SK-MEL-5 (cell line): ENCODE data around the gene NAALADL2. TPM values are rescaled to one million over a fixed set of nuclear protein-coding genes. Genes with fewer than 3 reads are reported as not detected.

Source experiments
- DNase-seq: peaks from one replicate; pipeline ENCODE4 v3.0.0-alpha.2; 2016; ENCODE audit warnings: low read depth, low spot score
- in situ Hi-C: cut with HindIII; loops from 2 replicates; pipeline ENCODE4 v1.10.0; 2016; ENCODE audit warnings: low sequenced_read_pairs, high pct_unique_total_duplicates, low pct_unique_long_range_greater_than_20kb
- total RNA-seq: library from RNA; depleted of rRNA; stranded (reverse); fragments of >200 nt; shearing (Covaris generic); gene quantifications from 2 replicates; pipeline ENCODE4 v1.2.3, GENCODE V29; 2014

Gene NAALADL2
- total RNA-seq, 1 experiment from 2014 or later = 2.9 TPM

- no peak for DNase-seq
These were observed 833.1 kb downstream of the NAALADL2 start for GRCh38 chr3:175692256-175692655.

DNA sequence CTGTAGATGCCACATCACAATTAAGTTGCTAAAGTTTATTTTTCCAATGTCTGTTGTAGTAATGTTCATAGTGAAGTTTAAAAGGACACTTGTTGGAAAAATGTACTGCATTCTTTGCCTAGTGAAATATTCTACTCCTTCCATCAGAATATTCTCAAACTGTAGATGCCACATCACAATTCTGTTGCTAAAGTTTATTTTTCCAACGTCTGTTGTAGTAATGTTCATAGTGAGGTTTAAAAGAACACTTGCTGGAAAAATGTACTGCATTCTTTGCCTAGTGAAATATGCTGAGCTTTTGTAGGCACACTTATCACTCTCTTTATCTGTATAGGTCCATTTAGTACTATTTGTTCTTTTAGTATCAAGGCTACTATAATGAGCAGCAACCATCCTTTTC, 836.1 kb downstream of the NAALADL2 start:
- DNase-seq = no peak
- in situ Hi-C loops = no loop called here

More at GRCh38 chr3:175692256-175692655, 833.1 kb downstream of the NAALADL2 start:
- in situ Hi-C loops = no loop called here

DNA sequence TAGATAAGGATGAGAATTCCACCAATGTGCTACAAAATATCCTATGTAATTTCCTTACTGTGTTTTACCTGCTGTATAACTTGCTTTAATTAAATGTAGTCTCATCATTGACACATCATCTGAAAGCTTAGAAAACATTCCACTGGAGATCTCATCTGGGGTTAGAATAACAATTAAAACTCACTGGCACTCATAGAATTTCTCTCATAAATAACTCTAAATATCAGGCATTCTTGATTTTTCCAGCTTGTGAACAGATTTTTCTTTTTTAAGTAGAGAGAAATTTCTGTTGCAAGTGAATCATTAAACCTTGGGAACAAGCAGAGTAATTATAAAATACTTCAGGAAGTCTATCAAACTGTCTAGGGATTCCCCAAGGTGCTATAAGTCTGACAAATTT, 843.8 kb downstream of the NAALADL2 start:
- in situ Hi-C loops = no loop called here

DNA sequence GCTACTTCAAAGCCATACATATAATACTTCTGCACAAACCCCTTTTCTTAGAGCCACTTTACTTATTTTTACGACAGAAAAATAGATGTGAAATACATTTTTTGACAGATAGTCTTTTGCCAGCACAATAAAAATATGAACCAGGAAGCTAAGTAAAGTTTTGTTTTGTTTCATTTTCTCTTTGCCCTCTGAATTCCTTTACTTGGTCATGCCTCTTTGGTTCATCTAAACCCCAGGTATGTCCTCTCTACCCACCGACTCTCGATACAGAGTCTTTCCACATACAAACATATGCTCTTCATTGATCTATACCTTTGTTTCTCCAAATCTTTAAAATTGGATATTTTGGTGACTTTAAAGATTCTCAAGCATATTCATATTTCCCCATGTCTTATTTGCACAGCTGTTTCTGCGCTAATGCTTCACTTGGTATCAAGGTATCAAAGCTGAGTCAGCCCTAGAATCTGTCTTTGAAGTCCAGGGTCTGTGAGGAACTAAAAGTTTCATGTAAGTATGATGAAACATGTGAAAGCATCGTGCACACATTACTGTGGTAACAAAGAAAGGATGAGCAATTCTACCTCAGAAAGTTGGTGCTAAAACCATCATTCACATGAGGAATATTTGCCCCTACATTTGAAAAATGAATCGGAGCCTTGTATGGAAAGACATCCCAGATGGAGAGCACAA, 845.4 kb downstream of the NAALADL2 start:
- DNase-seq = no peak
- in situ Hi-C loops = no loop called here

More for the DNA sequence above, 843.8 kb downstream of the NAALADL2 start:
- DNase-seq = no peak

- no peak for DNase-seq
- in situ Hi-C loops = no loop called here
These were observed 854.1 kb downstream of the NAALADL2 start for GRCh38 chr3:175713268-175713667.

DNA sequence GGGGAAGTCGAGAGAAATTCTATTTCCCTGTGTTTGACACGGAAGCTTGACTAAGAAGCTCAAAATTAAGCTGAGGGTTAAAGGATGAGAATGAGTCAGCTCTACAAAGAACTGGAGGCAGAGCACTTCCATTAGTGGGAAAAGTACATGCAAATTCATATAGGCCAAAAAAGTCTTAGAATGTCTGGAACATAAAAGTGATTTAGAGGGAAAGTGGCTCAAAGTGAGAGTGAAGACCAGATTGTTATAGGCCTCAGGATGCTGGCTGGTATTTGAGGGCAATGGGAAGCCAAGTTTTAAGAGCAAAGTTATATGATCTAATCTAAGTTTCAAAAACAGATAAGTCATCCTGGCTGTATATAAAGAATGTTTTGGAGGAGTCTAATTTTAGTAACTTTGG, 857.3 kb downstream of the NAALADL2 start:
- in situ Hi-C loops = no loop called here
- no peak for DNase-seq

- in situ Hi-C loops = no loop called here
- no peak for DNase-seq
These were observed 867.1 kb downstream of the NAALADL2 start for GRCh38 chr3:175726228-175726627.

DNA sequence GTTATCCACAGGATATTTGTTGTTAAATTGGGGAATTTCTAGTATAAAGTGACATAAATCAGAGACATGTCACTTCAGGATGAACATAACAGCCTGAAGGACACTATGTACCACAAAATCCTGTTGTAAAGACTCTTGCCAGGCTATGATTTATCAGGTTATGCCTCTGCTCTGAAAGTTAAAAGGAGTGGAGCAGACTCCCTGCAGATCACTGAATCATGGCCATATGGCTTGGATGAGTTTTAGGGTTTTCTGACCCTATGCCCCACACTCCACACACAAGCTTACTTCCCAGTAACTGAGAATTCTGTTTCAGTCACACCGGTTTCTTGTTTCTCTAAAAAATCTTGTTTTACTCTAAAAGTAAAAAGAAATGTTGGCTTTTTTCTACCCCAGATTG, 869.4 kb downstream of the NAALADL2 start:
- DNase-seq = no peak
- in situ Hi-C loops = no loop called here

- no peak for DNase-seq
- in situ Hi-C loops = no loop called here
These were observed 870.3 kb downstream of the NAALADL2 start for GRCh38 chr3:175729466-175729865.

DNA sequence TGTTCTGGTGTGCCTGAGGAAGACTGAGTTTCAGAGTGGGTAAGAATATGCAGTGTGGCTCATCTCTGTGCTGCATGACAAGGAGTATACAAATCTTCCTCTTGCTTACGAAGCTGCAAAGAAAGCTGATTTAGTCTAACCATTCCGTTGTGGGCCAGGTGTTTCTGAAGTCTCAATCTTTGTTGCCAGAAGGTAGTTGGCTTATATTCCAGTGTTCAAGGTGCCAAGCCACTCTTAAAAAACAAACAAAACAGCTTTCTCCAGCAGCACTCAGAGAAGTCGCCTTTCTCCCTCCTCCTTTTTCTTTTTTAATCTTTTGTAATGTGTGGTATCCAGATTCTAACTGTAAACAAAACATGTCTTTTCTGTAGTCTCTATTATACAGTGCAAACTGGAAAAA, 872.4 kb downstream of the NAALADL2 start:
- in situ Hi-C loops = no loop called here
- DNase-seq = no peak

- DNase-seq = no peak
- in situ Hi-C loops = no loop called here
These were observed 872.9 kb downstream of the NAALADL2 start for GRCh38 chr3:175732017-175732416.

DNA sequence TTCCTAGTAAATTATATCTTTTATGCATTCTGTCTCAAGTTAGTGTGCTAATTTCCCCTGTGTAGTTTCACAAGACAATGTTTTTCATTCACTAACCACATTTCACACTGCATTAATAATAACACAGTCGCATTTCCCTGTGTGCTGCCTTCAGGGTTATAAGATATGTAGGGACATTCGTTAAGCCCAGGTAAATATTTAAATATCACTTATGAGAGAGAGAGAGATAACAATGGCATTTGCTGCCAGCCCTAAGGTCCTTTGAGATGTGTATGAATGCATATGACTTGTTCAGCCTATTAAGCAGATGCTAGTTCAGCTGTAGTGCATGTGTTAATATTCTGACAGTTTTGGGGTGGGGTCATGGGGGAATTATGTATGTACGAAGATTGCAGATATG, 876.7 kb downstream of the NAALADL2 start:
- DNase-seq = no peak
- in situ Hi-C loops = no loop called here

DNA sequence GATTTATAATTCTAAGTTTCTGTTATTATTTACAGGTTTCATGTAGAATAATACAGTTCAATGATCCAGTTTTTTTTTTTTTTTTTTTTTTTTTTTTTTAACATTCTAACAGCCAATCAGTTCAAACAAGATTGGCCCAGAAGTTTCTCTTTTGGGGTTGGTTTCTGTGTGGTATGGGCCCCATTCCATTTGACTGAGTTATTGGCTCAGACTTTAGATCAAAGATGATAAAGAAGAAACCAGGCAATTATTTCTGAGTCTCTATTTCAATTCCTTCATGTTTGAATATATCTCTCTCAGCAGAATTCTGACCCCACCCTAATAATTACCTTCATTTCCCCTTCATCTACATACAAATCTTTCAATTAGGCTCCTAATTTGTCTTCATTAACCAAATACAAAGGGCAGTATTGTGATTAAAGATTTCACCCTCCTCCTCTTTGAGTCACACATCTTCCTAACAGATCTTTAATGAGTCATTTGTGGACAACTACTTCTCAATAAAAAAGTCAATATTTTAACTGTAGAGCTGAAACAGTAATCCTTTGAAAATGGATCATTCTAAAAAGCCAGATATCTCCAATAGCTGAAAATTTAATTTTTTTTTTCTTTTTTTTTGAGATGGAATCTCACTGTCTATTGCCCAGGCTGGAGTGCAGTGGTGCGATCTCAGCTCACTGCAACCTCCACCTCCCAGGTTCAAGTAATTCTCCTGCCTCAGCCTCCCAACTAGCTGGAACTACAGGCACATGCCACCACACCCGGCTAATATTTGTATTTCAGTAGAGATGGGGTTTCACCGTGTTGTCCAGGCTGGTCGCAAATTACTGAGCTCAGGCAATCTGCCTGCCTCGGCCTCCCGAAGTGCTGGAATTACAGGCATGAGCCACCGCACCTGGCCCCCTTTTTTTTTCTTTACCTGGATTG, 878.8 kb downstream of the NAALADL2 start:
- in situ Hi-C loops = no loop called here
- DNase-seq = no peak

DNA sequence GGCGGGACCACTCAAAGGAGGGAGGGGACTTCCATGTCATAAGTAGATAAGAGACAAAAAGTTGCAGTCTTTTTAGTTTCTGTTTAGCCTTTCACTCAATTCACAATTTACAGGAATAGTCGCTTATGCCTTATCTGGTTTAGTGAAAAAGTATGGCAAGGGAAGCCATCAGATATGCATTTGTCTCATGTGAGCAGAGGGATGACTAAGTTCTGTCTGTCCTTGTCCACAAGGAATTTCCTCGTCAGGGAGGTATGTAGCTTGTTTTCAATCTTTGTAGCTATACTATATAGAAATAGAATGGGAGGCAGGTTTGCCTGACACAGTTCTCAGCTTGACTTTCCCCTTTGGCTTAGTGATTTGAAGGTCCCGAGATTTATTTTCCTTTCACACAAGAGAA, 882.8 kb downstream of the NAALADL2 start:
- no peak for DNase-seq
- in situ Hi-C loops = no loop called here

DNA sequence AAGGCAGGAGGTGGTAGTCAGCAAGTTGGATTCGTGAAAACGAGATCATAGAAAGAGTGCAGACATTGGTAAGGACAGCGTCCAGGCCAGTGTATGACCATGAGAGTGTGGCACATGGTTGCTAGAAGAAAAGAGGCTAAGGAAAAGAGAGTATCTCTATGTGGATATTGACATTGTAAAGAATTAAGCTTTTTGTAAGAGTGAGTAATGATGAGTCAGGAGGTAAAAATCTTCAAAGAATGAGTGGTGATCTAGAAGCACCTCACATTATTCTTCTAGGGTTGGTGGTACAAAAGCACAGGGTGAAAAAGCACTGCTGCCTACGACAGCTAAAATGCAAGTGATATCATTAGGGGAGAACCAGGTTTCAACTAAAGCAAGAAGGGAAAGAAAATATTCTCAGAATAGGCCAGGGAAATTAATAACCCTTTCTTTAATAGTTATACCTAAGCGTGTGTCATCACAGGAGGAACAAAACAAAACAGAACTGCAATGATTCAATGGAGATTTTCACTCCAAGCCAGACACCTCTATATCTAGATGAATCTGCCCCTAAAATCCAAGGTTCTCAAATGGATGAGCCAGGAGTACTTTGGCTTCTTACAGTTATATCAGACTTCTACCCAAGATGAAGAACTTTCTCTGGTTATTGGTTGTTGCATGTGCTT, 884.7 kb downstream of the NAALADL2 start:
- in situ Hi-C loops = no loop called here
- no peak for DNase-seq

DNA sequence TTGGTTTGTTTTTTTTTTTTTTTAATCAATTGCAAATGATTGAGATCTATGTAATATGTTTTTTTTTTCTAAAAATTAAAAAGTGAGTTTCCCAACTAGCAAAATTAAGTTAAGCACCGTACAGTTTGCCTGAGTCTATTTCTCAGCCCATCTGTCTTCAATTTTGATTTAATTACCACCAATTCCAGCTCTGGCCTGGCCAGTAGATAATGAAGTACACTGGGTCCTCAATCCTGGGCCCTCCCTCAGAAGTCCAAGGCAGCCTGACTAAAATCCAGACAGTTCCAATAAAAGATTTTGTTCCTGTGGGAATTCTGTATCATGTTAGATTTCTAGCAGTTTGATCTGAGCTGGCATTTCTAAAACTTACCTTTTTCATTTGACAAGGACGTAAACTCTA, 887.2 kb downstream of the NAALADL2 start:
- in situ Hi-C loops = no loop called here
- DNase-seq = no peak

DNA sequence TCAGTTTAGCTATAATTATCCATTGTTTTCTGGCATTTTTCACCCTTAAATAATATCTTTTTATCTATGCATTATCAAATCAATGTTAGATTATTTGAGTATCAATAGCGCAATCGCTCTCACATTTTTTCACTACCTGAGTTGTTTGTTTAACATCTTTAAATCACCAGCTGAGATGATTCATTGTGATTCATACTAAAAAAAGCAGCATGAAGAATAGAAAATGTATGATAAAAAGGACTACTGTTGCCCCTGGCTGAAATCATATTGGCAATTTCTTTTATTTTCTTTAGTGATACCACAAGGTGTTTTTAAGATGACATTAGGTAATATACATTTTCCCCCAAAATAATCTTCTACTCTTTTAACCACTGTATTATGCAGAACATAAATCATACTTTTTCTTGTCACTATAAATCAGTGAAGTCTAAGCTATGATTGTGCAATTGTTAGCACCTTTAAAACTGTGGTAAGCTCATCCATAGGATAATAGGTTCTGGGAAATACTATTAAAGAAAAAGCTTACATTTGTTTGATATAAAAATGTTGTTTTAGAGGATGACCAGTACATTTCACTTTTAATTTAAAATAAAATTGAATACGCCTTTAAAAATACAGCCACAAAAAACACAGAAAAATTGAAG, 889.1 kb downstream of the NAALADL2 start:
- no peak for DNase-seq
- in situ Hi-C loops = no loop called here

- in situ Hi-C loops = no loop called here
These were observed 890.8 kb downstream of the NAALADL2 start for GRCh38 chr3:175749981-175750380.

More at GRCh38 chr3:175749981-175750380, 890.8 kb downstream of the NAALADL2 start:
- no peak for DNase-seq
